Osteocyte (in vitro differentiated cells): ENCODE data around the gene NTN1. TPM values are rescaled to one million over a fixed set of nuclear protein-coding genes. Genes with fewer than 3 reads are reported as not detected.

Experiments
- DNase-seq: peaks from one replicate; pipeline ENCODE4 v3.0.0; 2021; ENCODE audit warnings: mixed read lengths; ENCODE audit not compliant: unreplicated experiment; ENCODE audit errors: extremely low spot score
- H3K27ac Mint-ChIP-seq: one replicate; pipeline ENCODE4 v1.8.0; 2021; ENCODE audit warnings: mild to moderate bottlenecking, mixed read lengths; ENCODE audit not compliant: unreplicated experiment
- H3K27me3 Mint-ChIP-seq: one replicate; pipeline ENCODE4 v1.8.0; 2021; ENCODE audit warnings: mixed read lengths; ENCODE audit not compliant: unreplicated experiment
- H3K36me3 Mint-ChIP-seq: one replicate; pipeline ENCODE4 v1.8.0; 2021; ENCODE audit warnings: mixed read lengths; ENCODE audit not compliant: unreplicated experiment
- H3K4me1 Mint-ChIP-seq: one replicate; pipeline ENCODE4 v1.8.0; 2021; ENCODE audit warnings: mixed read lengths; ENCODE audit not compliant: unreplicated experiment
- H3K4me3 Mint-ChIP-seq: one replicate; pipeline ENCODE4 v1.8.0; 2021; ENCODE audit warnings: mild to moderate bottlenecking, moderate library complexity, mixed read lengths; ENCODE audit not compliant: unreplicated experiment
- H3K9me3 Mint-ChIP-seq: one replicate; pipeline ENCODE4 v1.8.0; 2021; ENCODE audit warnings: mixed read lengths; ENCODE audit not compliant: unreplicated experiment
- CTCF ChIP-seq: fragments of 200-600 bp; sonication (generic); IDR thresholded peaks from 2 replicates; pipeline ENCODE4 v1.5.0; 2021; ENCODE audit warnings: antibody characterized with exemption, mild to moderate bottlenecking, moderate library complexity
- total RNA-seq: library from RNA; stranded (reverse); gene quantifications from 2 replicates; pipeline ENCODE4 v1.2.1, GENCODE V29; 2021

Gene NTN1
- total RNA-seq, 1 donor from 2014 or later: 21.4 TPM

GRCh38 chr17:9241774-9242496 is 220.6 kb downstream of the NTN1 start:
- no peak overlapping the region for H3K27ac Mint-ChIP-seq
- H3K9me3 Mint-ChIP-seq: no peaks in the 10 kb centered on the region
- TF ChIP-seq CTCF: no peak

GRCh38 chr17:9242497-9242881 is 221.2 kb downstream of the NTN1 start:
- H3K27ac Mint-ChIP-seq: no peak overlapping the region
- TF ChIP-seq CTCF: no peak
- DNase-seq: no peak
- no peaks in the 10 kb centered on the region for H3K9me3 Mint-ChIP-seq
- H3K4me1 Mint-ChIP-seq: peaks cover 4% of the 10 kb centered on the region
- no peaks in the 10 kb centered on the region for H3K27me3 Mint-ChIP-seq
- H3K4me3 Mint-ChIP-seq: no peak overlapping the region
- H3K36me3 Mint-ChIP-seq: peaks cover under 1% of the 10 kb centered on the region

More at GRCh38 chr17:9241774-9242496, 220.6 kb downstream of the NTN1 start:
- Mint-ChIP-seq H3K36me3 (peaks cover 2% of the 10 kb centered on the region), H3K4me1 (peaks cover 4% of the 10 kb centered on the region), H3K4me3 (no peak overlapping the region), H3K27me3 (no peaks in the 10 kb centered on the region)
- no peak for DNase-seq

GRCh38 chr17:9242983-9243382 is 221.7 kb downstream of the NTN1 start:
- Mint-ChIP-seq H3K4me3 (no peak overlapping the region), H3K9me3 (no peaks in the 10 kb centered on the region), H3K27me3 (no peaks in the 10 kb centered on the region), H3K4me1 (peaks cover 4% of the 10 kb centered on the region), H3K36me3 (no peaks in the 10 kb centered on the region), H3K27ac (no peak overlapping the region)
- no peak for TF ChIP-seq CTCF
- DNase-seq: no peak

GRCh38 chr17:9244066-9245052 is 223.0 kb downstream of the NTN1 start:
- H3K4me3 Mint-ChIP-seq: no peak overlapping the region
- no peaks in the 10 kb centered on the region for H3K27me3 Mint-ChIP-seq
- peaks cover 4% of the 10 kb centered on the region for H3K4me1 Mint-ChIP-seq
- no peak for DNase-seq
- H3K36me3 Mint-ChIP-seq: peaks cover 3% of the 10 kb centered on the region
- no peaks in the 10 kb centered on the region for H3K9me3 Mint-ChIP-seq
- no peak for TF ChIP-seq CTCF
- H3K27ac Mint-ChIP-seq: no peak overlapping the region
